ENCODE measurements around the gene HOXD8.

HOXD8 gene

DNA sequence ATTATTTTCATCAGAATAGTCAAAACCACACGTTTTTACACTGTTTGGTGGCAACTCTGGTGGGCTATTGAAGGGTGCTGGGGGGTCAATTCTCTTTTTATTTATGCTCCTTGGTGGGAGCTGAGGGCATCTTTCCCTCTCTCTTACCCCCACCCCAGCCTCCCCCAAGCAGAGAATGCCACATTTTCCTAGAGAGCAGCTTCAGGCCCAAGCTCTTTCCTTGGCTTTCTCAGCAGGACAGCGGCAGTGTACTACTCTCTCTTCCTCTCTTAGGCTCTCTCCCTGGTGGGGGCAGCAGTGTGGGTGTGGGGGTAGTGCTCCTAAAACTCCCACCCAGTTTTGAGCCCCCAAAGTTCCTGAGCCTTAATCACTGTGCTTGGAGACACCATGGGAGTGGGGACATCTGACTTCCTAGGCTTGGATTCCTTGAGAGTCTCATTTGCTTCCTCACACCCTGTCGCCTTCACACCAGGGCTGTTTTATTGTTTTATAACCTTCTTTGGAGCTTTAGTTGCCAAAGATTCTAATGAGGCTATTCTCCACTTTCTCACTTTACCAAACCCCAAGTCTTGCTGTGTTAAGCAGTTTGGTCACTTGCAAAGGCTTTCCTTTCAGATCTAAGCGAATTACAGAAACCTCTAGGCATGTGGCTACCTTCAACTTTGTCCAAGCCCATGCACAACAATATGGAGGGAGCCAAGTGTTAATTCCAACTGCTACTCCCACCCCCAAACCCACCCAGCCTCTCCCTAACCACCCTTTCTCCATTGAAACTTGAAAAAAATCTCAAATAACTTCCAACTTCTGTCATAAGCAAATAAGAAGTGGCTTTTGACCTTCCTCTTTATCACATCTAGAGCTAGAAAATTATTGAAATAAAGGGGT is 15.8 kb downstream of the HOXD8 start:
- DNase-seq (ENCODE audit: extremely low spot score) = no peak
- ChIA-PET POLR2A (no interaction called here), CTCF (interaction anchor here (0.7 to 5.0 kb wide), 5 partner anchors 13 to 507 kb away, joined by 3 to 26 read pairs (median 6); no protein-coding TSS in a partner anchor)

DNA sequence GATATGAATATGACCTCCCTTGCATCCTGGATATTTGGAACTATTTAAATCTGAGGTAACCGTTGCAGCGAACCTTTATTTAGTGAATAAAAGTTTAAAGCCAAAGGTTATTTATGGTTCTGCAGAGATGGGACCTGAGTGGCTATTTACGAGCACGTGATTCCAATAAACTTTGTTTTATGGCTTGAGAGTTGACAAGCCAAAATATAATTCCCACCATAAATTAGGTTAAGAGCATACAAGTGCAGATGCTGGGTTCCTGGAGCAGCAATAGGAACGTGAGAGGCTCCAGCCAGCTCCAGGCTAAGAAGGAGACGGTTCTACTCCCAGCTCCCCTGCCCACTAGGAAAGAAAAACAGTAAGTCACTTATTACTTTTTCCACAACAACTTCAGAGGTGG is 16.6 kb downstream of the HOXD8 start:
- ChIA-PET POLR2A (no interaction called here), CTCF (interaction anchor here (0.7 to 5.0 kb wide), 5 partner anchors 14 to 506 kb away, joined by 3 to 26 read pairs (median 6); no protein-coding TSS in a partner anchor)
- DNase-seq (ENCODE audit: extremely low spot score) = no peak
- TF ChIP-seq, protein P1, sequence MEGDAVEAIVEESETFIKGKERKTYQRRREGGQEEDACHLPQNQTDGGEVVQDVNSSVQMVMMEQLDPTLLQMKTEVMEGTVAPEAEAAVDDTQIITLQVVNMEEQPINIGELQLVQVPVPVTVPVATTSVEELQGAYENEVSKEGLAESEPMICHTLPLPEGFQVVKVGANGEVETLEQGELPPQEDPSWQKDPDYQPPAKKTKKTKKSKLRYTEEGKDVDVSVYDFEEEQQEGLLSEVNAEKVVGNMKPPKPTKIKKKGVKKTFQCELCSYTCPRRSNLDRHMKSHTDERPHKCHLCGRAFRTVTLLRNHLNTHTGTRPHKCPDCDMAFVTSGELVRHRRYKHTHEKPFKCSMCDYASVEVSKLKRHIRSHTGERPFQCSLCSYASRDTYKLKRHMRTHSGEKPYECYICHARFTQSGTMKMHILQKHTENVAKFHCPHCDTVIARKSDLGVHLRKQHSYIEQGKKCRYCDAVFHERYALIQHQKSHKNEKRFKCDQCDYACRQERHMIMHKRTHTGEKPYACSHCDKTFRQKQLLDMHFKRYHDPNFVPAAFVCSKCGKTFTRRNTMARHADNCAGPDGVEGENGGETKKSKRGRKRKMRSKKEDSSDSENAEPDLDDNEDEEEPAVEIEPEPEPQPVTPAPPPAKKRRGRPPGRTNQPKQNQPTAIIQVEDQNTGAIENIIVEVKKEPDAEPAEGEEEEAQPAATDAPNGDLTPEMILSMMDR (IDR thresholded peaks at IDR 0.05; ENCODE audit: control extremely low read depth, extremely low read depth, low read depth, missing control alignments) = no peak

More for the DNA sequence above, 15.8 kb downstream of the HOXD8 start:
- TF ChIP-seq, protein P1 (IDR thresholded peaks at IDR 0.05; ENCODE audit: control extremely low read depth, extremely low read depth, low read depth, missing control alignments) = no peak

DNA sequence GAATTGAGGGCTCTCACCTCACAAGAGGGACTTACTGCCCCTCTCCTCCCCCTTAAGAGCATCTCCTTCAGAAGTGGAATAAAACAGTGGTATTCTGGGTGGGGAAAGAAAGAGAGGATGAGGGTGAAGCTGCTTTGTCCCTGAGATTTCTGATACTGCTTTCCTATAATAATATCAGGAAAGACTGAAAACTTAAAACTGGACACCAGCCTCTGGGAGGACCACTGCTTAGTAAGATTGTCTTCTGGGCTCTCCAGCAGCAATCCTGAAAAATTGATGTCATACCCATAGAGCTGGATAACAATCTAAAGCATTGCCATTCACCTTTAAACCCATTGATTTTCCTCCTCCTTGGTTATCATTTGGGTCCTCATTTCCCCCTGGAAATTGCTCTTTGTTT is 17.1 kb downstream of the HOXD8 start:
- TF ChIP-seq, protein P1 (IDR thresholded peaks at IDR 0.05; ENCODE audit: control extremely low read depth, extremely low read depth, low read depth, missing control alignments) = no peak
- no peak for DNase-seq (ENCODE audit: extremely low spot score)
- ChIA-PET CTCF (interaction anchor here (1.2 to 5.0 kb wide), 3 partner anchors 309 to 506 kb away, joined by 3 to 26 read pairs (median 24); no protein-coding TSS in a partner anchor), POLR2A (no interaction called here)

DNA sequence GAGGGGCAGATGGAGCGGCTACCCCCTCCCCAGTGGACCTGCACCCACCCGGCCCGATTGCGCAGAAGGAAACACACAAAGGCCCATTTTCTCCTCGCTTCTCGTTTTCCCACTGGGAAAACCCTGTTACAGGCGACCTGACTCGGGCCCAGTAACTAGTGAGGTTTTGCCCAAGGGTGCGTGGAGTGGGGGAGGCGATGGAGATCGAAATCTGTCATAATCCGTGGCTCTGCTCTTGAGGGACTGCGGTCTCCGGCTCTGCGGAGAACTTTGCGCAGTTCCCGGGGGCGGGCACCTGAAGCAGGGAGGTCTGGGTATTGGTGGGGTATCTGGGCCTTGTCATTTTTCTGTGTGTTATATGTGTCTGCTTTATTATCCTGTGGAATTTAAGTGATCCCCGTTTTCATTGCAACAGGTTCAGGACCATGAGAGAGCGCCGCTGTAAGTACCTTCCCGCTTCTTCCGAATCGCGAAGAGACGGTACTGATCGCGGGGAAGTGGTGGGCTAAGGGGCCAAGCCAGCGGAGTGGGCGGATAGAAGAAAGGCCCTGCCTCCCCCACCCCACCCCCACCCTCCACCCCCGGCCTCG is 17.8 kb downstream of the HOXD8 start:
- CTCF ChIA-PET = interaction anchor here (1.0 to 1.2 kb wide), 2 partner anchors 20 to 495 kb away, joined by 3 read pairs; no protein-coding TSS in a partner anchor

DNA sequence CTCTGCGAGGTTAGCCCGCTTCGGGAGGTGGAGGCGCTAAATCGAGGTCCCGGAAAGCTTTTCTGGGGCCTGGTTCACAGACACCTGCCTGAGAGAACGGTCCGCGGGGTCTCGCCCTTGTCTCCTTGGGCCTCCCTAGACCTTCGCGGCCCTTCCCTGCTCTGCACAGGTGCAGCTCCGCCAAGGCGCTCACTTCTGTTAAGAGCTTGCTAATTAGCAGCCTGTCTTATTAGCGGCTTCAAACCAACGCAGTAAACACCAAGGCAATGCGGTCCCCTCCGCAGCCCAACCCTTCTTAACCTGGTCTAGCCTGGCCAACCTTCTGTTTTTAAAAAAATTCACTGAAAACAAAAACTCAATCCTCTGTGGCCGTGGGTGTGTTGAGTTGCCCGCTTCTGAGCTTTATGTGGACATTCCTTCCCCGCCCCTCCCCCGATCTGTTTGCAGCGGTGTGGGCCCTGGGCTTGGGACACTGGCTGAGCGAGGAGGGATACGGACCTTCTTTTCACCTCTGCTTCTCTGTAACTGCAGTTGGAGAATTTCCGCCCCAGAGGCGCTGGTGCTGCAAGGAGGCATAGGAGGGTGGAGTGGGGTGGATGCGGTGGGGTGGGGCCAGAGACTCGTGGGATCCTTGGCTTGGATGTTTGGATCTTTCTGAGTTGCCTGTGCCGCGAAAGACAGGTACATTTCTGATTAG is 18.4 kb downstream of the HOXD8 start:
- TF ChIP-seq, protein P1 (IDR thresholded peaks at IDR 0.05; ENCODE audit: control extremely low read depth, extremely low read depth, low read depth, missing control alignments) = no peak
- DNase-seq (ENCODE audit: extremely low spot score) = no peak
- CTCF ChIA-PET = interaction anchor here (1.0 to 1.2 kb wide), 2 partner anchors 21 to 494 kb away, joined by 3 read pairs; no protein-coding TSS in a partner anchor
- POLR2A ChIA-PET = no interaction called here

More for the DNA sequence above, 17.8 kb downstream of the HOXD8 start:
- POLR2A ChIA-PET = no interaction called here
- TF ChIP-seq, protein P1 (IDR thresholded peaks at IDR 0.05; ENCODE audit: control extremely low read depth, extremely low read depth, low read depth, missing control alignments) = no peak
- DNase-seq (ENCODE audit: extremely low spot score) = no peak

Measured in GM10248 (cell line).